ENCODE data around the gene ZNF443. TPM values are rescaled to one million over a fixed set of nuclear protein-coding genes. Genes with fewer than 3 reads are reported as not detected.

Gene ZNF443
- total and polyA plus RNA-seq, 9 of the 15 experiments (the other 6 are each of a cell fraction or from before 2014, with no cell fraction given), result 1.5 to 4.9 (median 2.8) TPM

DNA sequence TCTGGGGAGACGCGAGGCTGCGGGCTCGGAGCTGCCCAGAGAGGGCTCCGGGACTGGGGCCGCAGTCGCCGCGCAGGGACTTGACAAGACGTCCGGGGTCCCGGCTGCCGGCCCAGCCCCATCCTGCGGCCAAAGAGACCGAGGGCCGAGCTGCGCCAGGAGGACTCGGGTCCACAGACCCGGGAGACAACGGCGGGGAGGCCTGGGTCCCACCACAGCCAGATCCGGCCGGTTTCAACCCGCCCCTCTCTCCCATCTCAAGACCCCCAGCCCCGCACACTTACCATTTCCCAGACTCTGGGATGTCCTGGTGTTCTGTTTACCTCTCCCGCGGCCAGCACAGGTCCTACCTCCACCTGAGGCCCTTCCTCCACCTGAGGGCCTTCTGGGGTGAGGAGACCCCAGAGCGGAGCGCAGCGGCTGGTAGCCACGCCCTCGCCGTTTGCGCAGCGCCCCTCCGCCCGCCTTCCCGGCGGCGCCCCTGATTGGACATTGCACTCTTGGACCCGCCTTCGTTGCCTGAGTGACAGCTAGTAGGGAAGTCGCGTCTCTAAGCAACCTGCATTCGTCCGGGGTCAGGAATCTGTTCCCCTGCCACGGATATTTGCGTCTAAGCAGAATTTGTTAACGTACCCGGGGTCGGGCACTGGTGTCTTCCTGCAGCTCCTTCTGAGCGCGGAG lies 43.7 kb upstream of the ZNF443 start, which contains the start of gene ZNF709 (continued):
- TF ChIP-seq SP2 (IDR thresholded peaks at IDR 0.05; ENCODE audit: extremely low read depth, low read depth, low read length, poor library complexity, severe bottlenecking) (peak; percentile 52), SPI1 (IDR thresholded peaks at IDR 0.05; ENCODE audit: borderline replicate concordance, low read depth, low read length) (peak; percentile 81), KDM5B (IDR thresholded peaks at IDR 0.05; ENCODE audit: insufficient replicate concordance, low read depth, low read length) (peak; percentile 43), TRIM24 (IDR thresholded peaks at IDR 0.05) (no peak), CHD2 (IDR thresholded peaks at IDR 0.05; ENCODE audit: low read depth, low read length) (peak; percentile 37; the same call in 1 of the 2 replicates), MXI1 (IDR thresholded peaks at IDR 0.05; ENCODE audit: low read depth, low read length) (0 out of 2 replicates have a peak, but pooled peaks have one; percentile 43), NRF1 (conservative IDR thresholded peaks at IDR 0.05 in 1 of 2, IDR thresholded peaks at IDR 0.05 in 1 of 2) (peak; percentile 77 to 82), CSDE1 (IDR thresholded peaks at IDR 0.05) (0 out of 4 replicates have a peak, but pooled peaks of 1 of the 2 experiments have one; percentile 34), RBM25 (IDR thresholded peaks at IDR 0.05; ENCODE audit: low read depth, low read length, severe bottlenecking) (peak; percentile 31), TEAD1 (CRISPR knock-in tag; IDR thresholded peaks at IDR 0.05) (0 out of 4 replicates have a peak, but pooled peaks of 1 of the 2 experiments have one; percentile 12), PHF8 (IDR thresholded peaks at IDR 0.05; ENCODE audit: borderline replicate concordance, low read length) (peak; percentile 52; the same call in 1 of the 2 replicates), ZBTB7A (IDR thresholded peaks at IDR 0.05; ENCODE audit: borderline replicate concordance, control insufficient read depth, low read depth, low read length) (peak; percentile 51; the same call in 1 of the 2 replicates), ATF1 (CRISPR knock-in tag; IDR thresholded peaks at IDR 0.05) (no peak), ATF1 (tag; IDR thresholded peaks at IDR 0.05) (0 out of 2 replicates have a peak, but pooled peaks have one; percentile 30), YBX1 (IDR thresholded peaks at IDR 0.05) (no peak), CBX2 (IDR thresholded peaks at IDR 0.05; ENCODE audit: insufficient read depth, low read length, poor library complexity, severe bottlenecking) (no peak)
- TF ChIP-seq, protein P1, sequence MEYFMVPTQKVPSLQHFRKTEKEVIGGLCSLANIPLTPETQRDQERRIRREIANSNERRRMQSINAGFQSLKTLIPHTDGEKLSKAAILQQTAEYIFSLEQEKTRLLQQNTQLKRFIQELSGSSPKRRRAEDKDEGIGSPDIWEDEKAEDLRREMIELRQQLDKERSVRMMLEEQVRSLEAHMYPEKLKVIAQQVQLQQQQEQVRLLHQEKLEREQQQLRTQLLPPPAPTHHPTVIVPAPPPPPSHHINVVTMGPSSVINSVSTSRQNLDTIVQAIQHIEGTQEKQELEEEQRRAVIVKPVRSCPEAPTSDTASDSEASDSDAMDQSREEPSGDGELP (CRISPR knock-in tag; IDR thresholded peaks at IDR 0.05; ENCODE audit: borderline replicate concordance), result 0 out of 2 replicates have a peak, but pooled peaks have one; percentile 20
- TF ChIP-seq, protein P2, sequence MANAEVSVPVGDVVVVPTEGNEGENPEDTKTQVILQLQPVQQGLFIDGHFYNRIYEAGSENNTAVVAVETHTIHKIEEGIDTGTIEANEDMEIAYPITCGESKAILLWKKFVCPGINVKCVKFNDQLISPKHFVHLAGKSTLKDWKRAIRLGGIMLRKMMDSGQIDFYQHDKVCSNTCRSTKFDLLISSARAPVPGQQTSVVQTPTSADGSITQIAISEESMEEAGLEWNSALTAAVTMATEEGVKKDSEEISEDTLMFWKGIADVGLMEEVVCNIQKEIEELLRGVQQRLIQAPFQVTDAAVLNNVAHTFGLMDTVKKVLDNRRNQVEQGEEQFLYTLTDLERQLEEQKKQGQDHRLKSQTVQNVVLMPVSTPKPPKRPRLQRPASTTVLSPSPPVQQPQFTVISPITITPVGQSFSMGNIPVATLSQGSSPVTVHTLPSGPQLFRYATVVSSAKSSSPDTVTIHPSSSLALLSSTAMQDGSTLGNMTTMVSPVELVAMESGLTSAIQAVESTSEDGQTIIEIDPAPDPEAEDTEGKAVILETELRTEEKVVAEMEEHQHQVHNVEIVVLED (CRISPR knock-in tag; IDR thresholded peaks at IDR 0.05), result peak; percentile 55
- TF ChIP-seq, protein P3, sequence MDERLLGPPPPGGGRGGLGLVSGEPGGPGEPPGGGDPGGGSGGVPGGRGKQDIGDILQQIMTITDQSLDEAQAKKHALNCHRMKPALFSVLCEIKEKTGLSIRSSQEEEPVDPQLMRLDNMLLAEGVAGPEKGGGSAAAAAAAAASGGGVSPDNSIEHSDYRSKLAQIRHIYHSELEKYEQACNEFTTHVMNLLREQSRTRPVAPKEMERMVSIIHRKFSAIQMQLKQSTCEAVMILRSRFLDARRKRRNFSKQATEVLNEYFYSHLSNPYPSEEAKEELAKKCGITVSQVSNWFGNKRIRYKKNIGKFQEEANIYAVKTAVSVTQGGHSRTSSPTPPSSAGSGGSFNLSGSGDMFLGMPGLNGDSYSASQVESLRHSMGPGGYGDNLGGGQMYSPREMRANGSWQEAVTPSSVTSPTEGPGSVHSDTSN (CRISPR knock-in tag; IDR thresholded peaks at IDR 0.05; ENCODE audit: low read depth), result peak; percentile 91
- TF ChIP-seq, protein P3 (tag; conservative IDR thresholded peaks at IDR 0.05; ENCODE audit: low read depth), result peak; percentile 92
- TF ChIP-seq, protein P4, sequence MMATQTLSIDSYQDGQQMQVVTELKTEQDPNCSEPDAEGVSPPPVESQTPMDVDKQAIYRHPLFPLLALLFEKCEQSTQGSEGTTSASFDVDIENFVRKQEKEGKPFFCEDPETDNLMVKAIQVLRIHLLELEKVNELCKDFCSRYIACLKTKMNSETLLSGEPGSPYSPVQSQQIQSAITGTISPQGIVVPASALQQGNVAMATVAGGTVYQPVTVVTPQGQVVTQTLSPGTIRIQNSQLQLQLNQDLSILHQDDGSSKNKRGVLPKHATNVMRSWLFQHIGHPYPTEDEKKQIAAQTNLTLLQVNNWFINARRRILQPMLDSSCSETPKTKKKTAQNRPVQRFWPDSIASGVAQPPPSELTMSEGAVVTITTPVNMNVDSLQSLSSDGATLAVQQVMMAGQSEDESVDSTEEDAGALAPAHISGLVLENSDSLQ (IDR thresholded peaks at IDR 0.05), result peak; percentile 99

Data from K562 (cell line).